AG20443 (cell line): Measurements from ENCODE around the gene PDGFA.

Experiments used
- DNase-seq: peaks from one replicate; pipeline ENCODE4 v3.0.0; 2012; ENCODE audit warnings: low spot score, mixed read lengths

Gene PDGFA

DNA sequence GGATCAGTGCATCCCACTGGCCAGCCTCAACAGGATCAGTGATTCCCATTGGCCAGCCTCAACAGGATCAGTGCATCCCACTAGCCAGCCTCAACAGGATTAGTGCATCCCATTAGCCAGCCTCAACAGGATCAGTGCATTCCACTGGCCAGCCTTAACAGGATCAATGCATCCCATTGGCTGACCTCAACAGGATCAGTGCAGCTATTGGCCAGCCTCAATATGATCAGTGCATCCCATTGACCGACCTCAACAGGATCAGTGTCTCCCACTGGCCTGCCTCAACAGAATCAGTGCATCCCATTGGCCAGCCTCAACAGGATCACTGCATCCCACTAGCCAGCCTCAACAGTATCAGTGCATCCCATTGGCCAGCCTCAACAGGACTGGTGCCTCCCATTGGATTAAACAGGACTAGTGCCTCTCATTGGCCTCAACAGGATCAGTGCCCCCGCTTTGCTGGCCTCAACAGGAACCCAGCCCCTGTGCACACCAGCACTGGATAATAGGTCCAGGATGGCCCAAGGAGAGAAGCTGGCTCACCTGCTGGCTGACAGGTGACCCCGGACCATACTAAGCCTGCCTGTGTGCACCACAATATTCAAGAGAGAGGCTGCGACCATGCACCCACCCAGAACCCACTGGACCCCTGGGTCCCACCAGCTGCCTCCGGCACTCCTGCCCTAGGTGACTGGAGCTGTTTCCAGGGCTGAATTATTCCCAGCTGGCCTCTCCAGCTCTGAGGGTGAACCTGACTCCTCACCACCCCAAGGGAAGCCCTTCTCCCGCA is 59.9 kb downstream of the PDGFA start:
- no peak for DNase-seq

DNA sequence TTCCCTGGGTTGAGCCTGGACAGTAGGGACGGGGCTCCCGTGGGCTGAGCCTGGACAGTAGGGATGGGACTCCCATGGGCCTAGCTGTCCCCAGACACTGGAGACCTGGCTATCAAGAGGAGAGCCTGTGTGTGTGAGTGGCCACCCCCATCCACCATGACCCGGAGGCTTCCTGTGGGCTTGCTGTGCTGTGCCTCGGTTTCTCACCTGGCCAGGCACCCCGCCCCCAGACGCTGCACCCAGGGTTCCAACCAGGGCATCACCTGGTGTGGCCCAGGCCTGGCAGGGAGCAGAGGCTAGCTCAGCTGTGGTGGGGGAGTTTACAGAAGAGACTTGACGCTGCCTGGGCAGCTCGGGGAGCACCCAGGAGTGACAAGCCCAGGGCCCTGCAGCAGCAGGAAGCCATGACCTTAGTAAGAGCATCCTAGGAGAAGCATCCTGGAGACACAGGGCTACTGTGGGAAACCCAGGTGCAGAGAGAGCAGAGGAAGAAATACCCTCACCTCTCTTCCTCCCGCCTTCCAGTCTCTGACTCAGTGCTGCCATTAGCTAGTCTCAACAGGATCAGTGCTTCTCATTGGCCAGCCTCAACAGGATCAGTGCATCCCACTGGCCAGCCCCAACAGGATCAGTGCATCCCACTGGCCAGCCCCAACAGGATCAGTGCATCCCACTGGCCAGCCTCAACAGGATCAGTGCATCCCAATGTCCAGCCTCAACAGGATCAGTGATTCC is 61.0 kb downstream of the PDGFA start:
- no peak for DNase-seq

DNA sequence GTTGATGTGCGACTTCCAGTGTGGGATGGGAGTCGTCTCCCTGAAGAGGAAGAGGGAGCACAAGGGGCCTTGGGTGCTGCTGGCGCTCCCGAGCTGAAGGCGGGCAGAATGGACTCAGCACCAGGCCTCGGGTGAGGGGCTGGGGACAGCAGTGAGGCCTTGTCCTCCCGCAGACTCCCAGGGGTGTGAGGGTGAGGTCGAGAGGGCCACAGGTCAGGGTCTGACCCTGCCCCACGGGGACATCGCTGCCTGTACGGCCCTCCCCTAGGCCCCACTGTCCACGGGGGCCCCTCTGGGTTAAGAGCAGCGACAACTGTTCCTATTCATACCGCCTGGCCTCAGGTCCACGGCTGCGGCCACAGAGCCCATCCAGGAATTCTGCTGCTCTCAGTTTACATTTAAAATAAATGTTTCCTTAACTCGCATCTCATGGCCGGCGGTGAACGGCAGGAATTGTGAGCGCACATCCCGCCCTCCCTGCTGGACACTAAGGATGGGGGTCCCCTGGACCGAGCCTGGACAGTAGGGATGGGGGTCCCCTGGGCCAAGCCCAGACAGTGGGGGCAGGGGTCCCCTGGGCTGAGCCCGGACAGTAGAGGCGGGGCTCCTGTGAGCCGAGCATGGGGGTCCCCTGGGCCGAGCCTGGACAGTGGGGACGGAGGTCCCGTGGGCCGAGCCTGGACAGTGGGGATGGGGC is 61.7 kb downstream of the PDGFA start:
- DNase-seq = no peak

DNA sequence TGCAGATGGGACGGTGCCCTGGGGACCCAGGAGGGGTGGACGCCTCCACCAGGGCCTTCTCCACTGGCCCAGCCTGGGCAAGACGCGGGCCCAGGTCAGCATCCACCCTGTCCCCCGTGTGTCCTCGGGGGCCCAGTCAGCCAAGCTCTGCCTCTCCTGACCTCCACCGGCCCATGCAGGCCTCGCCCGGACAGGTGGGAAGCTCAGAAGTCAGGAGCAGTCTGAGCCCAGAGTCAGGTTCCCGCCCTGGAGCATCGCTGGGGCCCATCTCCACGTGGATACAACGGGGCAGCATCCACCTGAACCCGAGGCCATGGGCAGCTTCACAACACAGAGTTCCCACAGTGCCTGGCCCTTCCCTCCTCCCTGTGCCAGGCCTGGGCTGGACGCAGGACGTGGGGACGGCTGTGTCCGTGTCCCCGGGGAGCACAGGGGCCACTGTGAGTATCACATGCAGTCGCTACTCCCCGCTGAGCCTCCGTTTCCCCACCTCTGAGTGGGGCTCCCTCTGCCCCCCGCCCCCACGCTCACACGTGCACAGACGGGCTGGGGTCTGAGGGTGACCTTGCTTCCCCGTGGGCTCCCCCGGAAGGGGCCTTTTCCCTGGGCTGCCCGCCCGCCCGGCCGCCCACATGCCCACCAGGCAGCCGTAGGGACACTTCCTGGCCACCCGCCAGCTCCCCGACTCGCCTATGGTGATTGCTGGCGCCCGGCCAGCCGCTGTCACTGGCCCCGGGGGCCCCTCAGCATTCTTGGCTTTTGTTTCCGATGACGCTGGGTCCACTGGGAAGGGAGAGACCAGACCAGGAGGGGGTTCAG is 64.3 kb downstream of the PDGFA start:
- DNase-seq = no peak

DNA sequence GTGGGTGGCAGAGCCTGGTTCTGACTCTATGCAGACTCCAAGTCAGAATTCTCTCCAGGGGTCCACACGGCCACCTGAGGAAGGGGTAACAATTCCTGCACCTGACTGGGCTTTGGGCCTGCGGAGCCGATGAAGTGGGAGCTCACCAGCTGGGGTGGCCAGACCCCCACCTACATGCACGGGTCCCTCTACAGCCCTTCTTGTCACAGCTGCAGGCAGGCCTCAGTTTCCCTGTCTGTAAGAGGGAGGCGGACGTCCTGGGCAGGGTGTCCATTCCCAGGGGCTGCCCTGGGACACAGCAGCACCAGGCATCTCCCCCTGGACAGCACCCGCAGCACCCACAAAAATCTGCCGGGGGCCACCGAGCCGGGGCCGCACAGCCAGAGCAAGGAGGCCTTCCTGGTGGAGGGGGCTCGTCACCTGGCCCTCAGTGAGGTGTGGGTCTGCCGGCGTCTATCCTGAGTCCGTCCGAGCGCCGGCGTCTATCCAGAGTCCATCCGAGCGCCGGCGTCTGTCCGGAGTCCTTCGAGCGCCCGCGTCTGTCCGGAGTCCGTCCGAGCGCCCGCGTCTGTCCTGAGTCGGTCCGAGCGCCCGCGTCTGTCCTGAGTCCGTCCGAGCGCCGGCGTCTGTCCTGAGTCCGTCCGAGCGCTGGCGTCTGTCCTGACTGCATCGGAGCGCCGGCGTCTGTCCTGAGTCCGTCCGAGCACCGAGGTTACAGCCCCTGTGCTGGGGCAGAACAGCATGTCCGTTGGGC is 65.1 kb downstream of the PDGFA start:
- no peak for DNase-seq

DNA sequence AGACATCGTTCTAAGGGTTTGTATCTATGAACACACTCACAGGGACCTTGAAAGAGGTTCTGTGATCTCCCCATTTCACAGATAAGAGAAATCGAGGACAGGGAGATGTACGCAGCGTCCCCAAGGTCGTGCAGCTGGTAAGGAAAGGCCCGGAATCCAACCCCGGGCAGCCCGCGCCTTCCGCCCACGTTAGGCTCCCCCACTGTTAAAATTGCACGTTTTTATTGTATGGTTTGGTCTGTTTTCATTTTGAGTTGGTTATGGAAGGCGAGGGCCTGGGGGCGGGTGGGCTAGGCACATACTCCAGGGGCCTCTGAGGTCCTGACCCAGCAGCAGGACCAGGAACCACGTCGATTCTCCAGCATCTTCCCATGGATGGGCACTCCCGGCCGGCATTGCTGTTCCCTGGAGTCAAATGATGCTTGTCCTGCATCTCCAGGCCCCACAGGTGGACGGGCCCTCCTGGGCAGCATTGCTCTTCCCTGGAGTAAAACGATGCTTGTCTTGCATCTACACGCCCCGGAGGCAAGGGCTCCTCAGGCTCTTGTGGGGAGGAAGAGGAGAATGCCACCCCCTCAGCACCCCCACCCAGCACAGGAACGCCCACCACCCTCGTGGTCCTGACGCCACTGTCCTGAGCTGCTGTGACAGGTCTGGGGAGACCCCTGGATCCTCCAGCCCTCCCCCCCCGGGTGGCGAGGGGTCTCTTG is 65.9 kb downstream of the PDGFA start:
- DNase-seq = no peak

DNA sequence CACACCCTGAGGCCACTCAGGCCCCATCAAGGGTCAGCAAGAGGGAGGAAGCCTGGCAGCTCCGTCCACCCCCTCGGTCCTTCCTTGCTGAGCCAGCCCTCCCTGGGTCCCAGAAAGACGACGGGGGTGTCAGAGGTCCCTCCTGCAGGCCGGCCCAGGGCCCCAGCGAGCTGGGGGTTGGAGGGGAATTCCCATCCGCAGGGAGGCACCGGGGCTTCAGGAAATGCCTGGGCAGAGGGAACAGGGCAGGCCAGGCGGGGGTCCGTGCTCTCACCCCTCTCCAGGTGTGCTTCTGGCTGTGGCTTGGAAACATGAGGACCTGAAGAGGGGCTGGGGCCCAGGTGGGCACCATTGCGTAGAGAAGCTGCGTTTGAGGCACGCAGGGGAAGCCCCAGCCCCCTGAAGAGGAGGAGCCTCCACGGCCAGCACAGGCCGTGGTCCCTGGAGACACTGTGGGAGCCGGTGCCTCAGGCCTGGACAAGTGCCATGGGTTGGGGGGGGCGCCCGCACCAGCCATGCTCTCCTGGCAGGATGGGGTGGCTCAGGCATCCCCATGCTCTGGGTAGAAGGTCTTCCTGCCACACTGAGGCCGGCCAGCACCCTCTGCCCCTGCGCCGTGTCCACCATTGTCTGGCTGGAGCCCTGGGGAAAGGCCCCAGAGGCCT is 66.7 kb downstream of the PDGFA start:
- DNase-seq = no peak

DNA sequence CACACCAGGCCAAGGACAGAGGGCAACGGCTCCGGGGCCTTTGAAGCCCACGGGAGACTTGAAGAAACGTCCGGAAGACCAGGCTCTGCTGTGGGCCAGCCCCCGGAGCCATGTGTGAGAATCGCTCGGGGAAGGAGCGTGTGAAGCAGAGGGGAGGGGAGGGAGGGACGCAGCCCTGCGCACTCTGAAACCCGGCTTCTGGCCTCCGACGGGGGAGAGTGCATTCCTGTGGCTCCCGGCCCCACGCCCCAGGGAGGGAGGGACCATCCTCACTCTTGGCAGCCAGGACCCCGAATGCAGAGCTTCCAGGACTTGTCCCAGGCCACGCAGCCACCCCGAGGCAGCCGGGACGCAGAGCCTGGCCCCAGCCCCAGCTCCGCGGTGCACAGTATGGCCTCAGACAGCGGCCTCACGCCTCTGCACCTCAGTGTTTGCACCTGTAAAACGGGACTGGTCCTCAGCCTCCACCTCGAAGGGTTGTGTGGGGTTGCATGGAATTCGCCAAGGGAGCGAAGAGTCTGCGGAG is 67.4 kb downstream of the PDGFA start:
- peak; percentile 91 for DNase-seq

DNA sequence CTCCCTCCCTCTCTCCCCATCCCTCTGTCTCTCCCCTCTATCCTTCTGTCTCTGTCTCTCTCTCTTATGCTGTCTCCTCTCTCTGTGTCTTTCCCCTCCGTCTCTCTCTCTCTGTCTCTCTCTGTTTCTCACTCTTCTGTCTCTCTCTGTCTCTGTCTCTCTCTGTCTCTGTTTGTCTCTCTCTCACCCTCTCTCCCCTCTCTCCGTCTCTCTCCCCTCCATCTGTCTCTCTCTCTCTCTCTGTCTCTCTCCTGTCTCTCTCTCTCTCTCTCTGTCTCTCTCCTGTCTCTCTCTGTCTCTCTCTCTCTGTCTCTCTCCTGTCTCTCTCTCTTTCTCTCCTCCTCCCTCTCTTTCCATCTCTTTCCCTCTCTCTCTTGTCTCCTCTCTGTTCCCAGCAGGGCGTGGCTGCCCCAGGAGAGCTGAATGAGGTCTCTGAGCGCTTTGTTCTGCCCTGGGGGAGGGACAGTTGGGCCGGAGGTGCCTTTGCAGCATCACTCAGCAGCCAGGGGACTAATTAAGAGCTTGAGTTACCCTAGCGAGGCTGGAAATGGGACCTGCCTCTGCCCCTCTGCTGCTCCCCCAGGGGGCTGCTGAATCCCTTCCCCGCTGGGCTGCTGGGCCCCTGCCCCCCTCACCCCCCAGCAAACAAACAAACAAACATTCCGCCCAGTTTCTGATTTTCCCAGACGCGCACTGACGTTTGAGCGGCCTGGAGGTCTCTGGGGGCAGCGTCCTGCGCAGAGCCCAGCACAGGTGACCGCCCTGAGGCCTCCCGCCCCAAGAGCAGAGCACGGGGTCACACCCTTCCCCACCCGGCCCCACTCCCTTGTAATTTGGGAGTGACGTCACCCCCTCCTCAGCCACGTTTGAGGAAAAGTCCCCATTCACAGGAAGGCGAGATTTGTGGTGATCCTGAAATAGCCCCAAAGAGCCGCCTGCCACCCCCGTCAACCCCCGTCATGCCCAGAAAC is 68.1 kb downstream of the PDGFA start:
- no peak for DNase-seq

DNA sequence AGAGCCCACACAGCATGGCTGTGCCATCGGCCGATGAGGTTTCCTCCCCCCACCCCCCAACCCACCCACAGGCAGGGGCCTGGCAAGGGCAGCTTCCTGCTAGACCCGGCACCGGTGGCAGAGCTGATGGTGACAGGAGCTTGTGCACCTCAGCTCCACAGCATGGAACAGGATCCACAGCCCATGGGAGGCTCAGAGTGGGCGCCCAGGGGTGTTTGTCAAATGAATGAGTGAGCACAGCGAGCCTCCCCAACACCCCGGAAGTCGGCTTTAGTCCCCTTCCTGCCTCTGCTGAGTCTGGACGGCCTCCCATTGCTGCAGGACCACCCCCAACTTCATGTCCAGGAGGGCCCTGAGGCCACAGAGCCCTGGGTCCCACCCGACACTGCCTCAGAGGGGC is 68.9 kb downstream of the PDGFA start:
- DNase-seq = no peak

DNA sequence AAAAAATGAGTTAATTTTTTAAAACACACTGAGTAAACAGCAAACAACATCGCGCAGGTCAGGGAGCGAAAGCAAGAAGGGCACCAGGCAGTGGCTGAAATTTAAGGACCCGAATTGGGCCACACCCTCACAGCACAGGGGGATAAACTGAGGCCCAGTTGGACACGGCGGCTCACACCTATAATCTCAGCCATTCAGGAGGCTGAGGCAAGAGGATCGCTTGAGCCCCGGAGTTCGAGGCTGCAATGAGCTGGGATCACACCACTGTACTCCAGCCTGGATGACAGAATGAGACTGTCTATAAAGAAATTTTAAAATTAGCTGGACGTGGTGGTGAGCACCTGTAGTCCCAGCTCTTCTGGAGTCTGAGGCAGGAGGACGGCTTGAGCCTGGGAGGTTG is 69.6 kb downstream of the PDGFA start:
- DNase-seq = no peak

DNA sequence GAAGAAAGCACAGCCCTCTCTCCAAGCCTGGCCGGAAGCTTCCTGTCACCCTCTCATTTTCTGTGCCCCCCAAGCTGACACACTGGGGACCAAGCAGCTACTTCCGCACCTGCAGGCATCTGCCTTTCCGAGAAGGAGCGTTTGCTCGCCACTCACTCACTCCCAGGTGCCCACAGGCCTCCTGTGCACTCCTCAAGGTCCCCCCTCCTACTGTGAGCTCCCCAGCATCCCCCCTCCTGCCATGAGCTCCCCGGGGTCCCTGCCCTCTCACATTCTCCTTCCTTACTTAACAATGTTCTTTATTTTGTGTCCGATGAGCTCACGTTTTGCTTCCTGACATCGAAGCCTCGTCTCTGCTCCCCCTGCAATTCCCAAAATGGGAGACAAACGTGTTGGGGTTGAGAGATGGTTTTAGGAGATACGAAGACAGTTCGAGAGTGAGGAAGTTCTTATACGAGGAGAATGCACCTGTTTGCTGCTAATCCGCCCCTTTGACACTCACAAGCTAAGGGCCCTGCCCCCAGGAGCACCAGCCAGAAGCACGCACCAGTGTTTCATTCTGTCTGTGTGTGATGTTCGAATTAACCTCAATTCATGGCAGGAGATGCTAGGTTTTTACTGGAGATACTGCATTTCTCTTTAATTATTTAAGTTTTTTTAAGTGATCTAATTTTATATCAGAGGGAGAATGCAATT is 70.2 kb downstream of the PDGFA start:
- DNase-seq = no peak

DNA sequence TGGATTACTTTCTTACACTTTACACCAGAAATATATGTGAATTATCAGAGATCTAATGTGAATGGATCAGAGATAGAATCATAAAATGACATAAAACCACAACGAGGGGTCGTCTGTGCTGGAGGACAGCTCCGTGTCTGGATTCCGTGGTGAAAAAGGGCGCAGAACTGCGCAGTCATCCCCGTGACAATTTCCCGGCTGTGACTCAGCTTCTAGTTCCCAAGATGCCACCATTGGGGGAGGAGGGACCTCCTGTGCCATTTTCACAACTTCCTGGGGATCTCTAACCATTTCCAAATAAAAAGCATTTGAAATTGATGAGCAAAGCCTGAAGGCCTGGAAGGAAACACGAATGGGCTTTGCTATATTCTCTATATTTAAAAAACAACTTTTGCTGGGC is 72.1 kb downstream of the PDGFA start:
- no peak for DNase-seq
